GDM1 (cell line): ENCODE data around the gene OPTN.
"Not testable (repeated sequence)": the region's sequence is repeated elsewhere in the genome, so short reads cannot be mapped to it uniquely, and the experiment has no call there.

Experiments used
- DNase-seq: peaks from one replicate; lab custom pipeline; 2025; lab: John Stamatoyannopoulos, UW

OPTN gene

GRCh38 chr10:13090289-13090688 is 9.7 kb upstream of the OPTN start:
- DNase-seq: no peak

- DNase-seq: no peak
Observed at GRCh38 chr10:13091801-13092200, 8.2 kb upstream of the OPTN start.

- no peak for DNase-seq
Observed at GRCh38 chr10:13092291-13093102, 7.5 kb upstream of the OPTN start.

- not testable (repeated sequence) for DNase-seq
Observed at GRCh38 chr10:13094082-13094481, 5.9 kb upstream of the OPTN start.

- no peak for DNase-seq
Observed at GRCh38 chr10:13095094-13095493, 4.9 kb upstream of the OPTN start.

- no peak for DNase-seq
Observed at GRCh38 chr10:13095929-13096328, 4.0 kb upstream of the OPTN start.

- no peak for DNase-seq
Observed at GRCh38 chr10:13099144-13099665, 758 bp upstream of the OPTN start.

GRCh38 chr10:13100349-13101294 is 659 bp downstream of the OPTN start:
- DNase-seq: no peak

- no peak for DNase-seq
Observed at GRCh38 chr10:13102002-13102794, 2.2 kb downstream of the OPTN start.

GRCh38 chr10:13103554-13103953 is 3.6 kb downstream of the OPTN start:
- no peak for DNase-seq

GRCh38 chr10:13104697-13105096 is 4.7 kb downstream of the OPTN start:
- DNase-seq: no peak

- DNase-seq: no peak
Observed at GRCh38 chr10:13105184-13105583, 5.2 kb downstream of the OPTN start.

GRCh38 chr10:13106387-13107045 is 6.6 kb downstream of the OPTN start:
- no peak for DNase-seq

- no peak for DNase-seq
Observed at GRCh38 chr10:13110908-13111307, 10.9 kb downstream of the OPTN start.

- DNase-seq: no peak
Observed at GRCh38 chr10:13113544-13113943, 13.6 kb downstream of the OPTN start.

- DNase-seq: no peak
Observed at GRCh38 chr10:13115832-13116803, 16.2 kb downstream of the OPTN start.

GRCh38 chr10:13117841-13118783 is 18.1 kb downstream of the OPTN start:
- no peak for DNase-seq

GRCh38 chr10:13118784-13119410 is 18.9 kb downstream of the OPTN start:
- no peak for DNase-seq
